ENCODE data around the gene LTA4H. TPM values are rescaled to one million over a fixed set of nuclear protein-coding genes. Genes with fewer than 3 reads are reported as not detected.

The LTA4H gene
- total RNA-seq, 1 donor from 2014 or later: 567 TPM

GRCh38 chr12:96064271-96064670 lies 28.9 kb upstream of the LTA4H start:
- no peak overlapping the region for H3K27ac ChIP-seq
- H3K36me3 ChIP-seq: no peaks in the 10 kb centered on the region
- H3K4me1 ChIP-seq: peaks cover 21% of the 10 kb centered on the region
- no peak overlapping the region for H3K4me3 ChIP-seq
- TF ChIP-seq CTCF (IDR thresholded peaks at IDR 0.05): no peak
- DNase-seq (no peak), ATAC-seq (peak; percentile 35 to 53)
- H3K9me3 ChIP-seq: no peaks in the 10 kb centered on the region
- H3K27me3 ChIP-seq (ENCODE audit: low read depth): no peaks in the 10 kb centered on the region
- intact Hi-C loops (cut with DNase I): loop anchor here (5.0 kb wide), 1 partner anchor 448 kb away; no protein-coding TSS in a partner anchor

DNA sequence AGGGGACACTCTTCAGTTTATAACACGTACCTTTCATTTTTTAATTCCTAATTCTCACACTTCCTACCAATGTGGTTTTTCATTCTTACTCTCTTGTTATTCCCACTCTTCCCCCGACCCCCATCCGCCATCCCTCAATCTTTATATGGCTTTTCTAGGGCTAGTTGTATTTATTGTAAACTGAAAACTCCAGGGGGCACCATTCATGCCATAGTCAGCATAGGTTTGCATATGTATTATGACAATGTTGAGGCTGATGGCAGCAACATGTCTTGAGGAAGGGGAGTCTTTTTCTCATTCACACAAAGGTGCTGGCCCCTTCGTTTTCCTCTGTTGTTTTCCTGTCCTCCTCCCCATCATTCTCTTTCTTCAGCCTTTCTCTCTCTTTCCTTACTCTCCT lies 27.7 kb upstream of the LTA4H start:
- no peaks in the 10 kb centered on the region for H3K36me3 ChIP-seq
- H3K27me3 ChIP-seq (ENCODE audit: low read depth): no peaks in the 10 kb centered on the region
- no peak overlapping the region for H3K27ac ChIP-seq
- intact Hi-C loops (cut with DNase I): loop anchor here (5.0 kb wide), 1 partner anchor 449 kb away; no protein-coding TSS in a partner anchor
- no peak for ATAC-seq
- H3K4me1 ChIP-seq: peaks cover 21% of the 10 kb centered on the region
- DNase-seq: no peak
- no peaks in the 10 kb centered on the region for H3K9me3 ChIP-seq
- no peak for TF ChIP-seq CTCF (IDR thresholded peaks at IDR 0.05)
- no peak overlapping the region for H3K4me3 ChIP-seq

DNA sequence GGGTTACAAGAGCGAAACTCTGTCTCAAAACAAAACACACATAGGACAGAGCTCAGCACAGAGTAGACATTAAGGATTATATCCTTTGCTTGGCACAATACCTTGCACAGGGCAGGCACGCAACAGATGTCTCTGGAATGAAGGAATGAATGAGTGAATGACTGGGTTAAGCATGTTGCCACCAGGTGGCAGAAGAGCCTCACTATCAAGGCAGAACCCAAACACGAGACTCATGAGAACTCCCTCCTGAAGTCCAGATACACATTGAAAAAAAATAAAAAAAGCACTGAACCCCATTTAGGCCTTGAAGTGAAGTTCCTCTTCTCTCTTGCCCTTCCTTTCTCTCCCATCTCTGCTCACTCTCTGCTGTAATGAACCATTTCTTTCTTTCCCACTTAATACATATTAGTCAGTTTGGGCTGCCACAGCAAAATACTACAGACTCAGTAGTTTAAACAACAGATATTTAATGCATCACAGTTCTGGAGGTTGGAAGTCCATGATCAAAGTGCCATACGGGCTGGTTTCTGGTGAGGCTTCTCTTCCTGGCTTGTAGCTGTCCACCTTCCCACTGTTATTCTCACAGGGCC lies 26.6 kb upstream of the LTA4H start:
- H3K27ac ChIP-seq: no peak overlapping the region
- peaks cover 21% of the 10 kb centered on the region for H3K4me1 ChIP-seq
- H3K36me3 ChIP-seq: no peaks in the 10 kb centered on the region
- no peaks in the 10 kb centered on the region for H3K9me3 ChIP-seq
- intact Hi-C loops (cut with DNase I): loop anchor here (5.0 kb wide), 1 partner anchor 450 kb away; no protein-coding TSS in a partner anchor
- no peak overlapping the region for H3K4me3 ChIP-seq
- TF ChIP-seq CTCF (IDR thresholded peaks at IDR 0.05): peak; percentile 87
- peak; percentile 69 for DNase-seq
- H3K27me3 ChIP-seq (ENCODE audit: low read depth): no peaks in the 10 kb centered on the region
- ATAC-seq: peak; percentile 90

GRCh38 chr12:96061323-96061722 lies 25.9 kb upstream of the LTA4H start:
- DNase-seq (no peak), ATAC-seq (no peak)
- intact Hi-C loops (cut with DNase I): loop anchor here (5.0 kb wide), 1 partner anchor 451 kb away; no protein-coding TSS in a partner anchor

DNA sequence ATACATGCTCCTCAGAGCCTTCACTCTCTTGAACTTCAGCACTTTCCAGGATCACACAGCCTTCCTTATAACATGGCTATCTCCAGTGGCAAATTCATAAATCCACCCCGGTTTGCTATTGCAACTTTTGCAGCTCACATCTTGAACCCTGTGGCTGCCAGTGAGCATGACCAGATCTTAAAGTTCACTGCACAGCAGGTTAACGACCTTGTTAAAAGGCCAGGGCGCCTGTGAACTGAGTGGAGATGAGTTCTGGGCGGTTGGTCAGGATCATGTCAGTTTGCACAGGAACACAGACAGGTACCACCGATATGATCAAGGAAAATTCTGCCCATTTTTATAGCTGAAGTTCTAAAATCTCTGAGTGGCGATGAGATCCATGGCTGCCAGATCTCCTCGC lies 24.7 kb upstream of the LTA4H start:
- intact Hi-C loops (cut with DNase I): loop anchor here (5.0 kb wide), 1 partner anchor 452 kb away; no protein-coding TSS in a partner anchor
- no peak for DNase-seq
- ATAC-seq: no peak
- Histone ChIP-seq H3K4me3 (no peak overlapping the region), H3K9me3 (no peaks in the 10 kb centered on the region), H3K27me3 (ENCODE audit: low read depth) (no peaks in the 10 kb centered on the region), H3K36me3 (no peaks in the 10 kb centered on the region), H3K4me1 (peaks cover 21% of the 10 kb centered on the region), H3K27ac (no peak overlapping the region)
- TF ChIP-seq CTCF (IDR thresholded peaks at IDR 0.05): no peak

More at GRCh38 chr12:96061323-96061722, 25.9 kb upstream of the LTA4H start:
- Histone ChIP-seq H3K4me1 (peaks cover 21% of the 10 kb centered on the region), H3K4me3 (no peak overlapping the region), H3K36me3 (no peaks in the 10 kb centered on the region), H3K27me3 (ENCODE audit: low read depth) (no peaks in the 10 kb centered on the region), H3K9me3 (no peaks in the 10 kb centered on the region), H3K27ac (no peak overlapping the region)
- TF ChIP-seq CTCF (IDR thresholded peaks at IDR 0.05): no peak
